PC-9 (cell line): ENCODE measurements around the gene GAL3ST1. TPM values are rescaled to one million over a fixed set of nuclear protein-coding genes. Genes with fewer than 3 reads are reported as not detected.
A peak's percentile ranks its signal among the peaks of the same experiment; 100 is the strongest.

Experiments used
- BruUV-seq: library from RNA; stranded (reverse); fragments of 400-500 nt; replicated peaks from 2 replicates; lab custom pipeline; 2021; lab: Mats Ljungman, UMichigan
- CTCF ChIA-PET: fragments of 300-600 bp; sonication (Branson Sonifier 250); formaldehyde crosslinking; loops from one replicate; lab custom pipeline; 2022; ENCODE audit warnings: antibody characterized with exemption; lab: Charles Lee
- POLR2A ChIA-PET: fragments of 300-600 bp; sonication (Branson Sonifier 250); formaldehyde crosslinking; loops from one replicate; lab custom pipeline; 2022; ENCODE audit warnings: antibody characterized with exemption; ENCODE audit not compliant: unreplicated experiment; lab: Charles Lee
- DNase-seq, 2 experiments: peaks; one replicate each; pipeline versions ENCODE4 v3.0.0 to v3.0.0-alpha.2; 2015 to 2022; ENCODE audit warnings: mixed read lengths in 1 of 2
- H2AFZ ChIP-seq: fragments of 200-600 bp; sonication (generic); 2 replicates; pipeline ENCODE4 v1.8.1; 2017; ENCODE audit warnings: antibody characterized with exemption
- H3F3A ChIP-seq: fragments of 200-600 bp; sonication (generic); 2 replicates; pipeline ENCODE4 v1.8.1; 2017; ENCODE audit warnings: antibody characterized with exemption, mild to moderate bottlenecking, low read depth; ENCODE audit not compliant: insufficient read depth
- H3K27ac ChIP-seq: fragments of 200-600 bp; sonication (generic); 2 replicates; pipeline ENCODE4 v1.6.1; 2016; ENCODE audit warnings: mixed run types
- H3K27me3 ChIP-seq: fragments of 200-600 bp; sonication (generic); 2 replicates; pipeline ENCODE4 v1.6.1; 2016; ENCODE audit warnings: low read depth, mixed run types; ENCODE audit not compliant: insufficient read depth
- H3K36me3 ChIP-seq: fragments of 200-600 bp; sonication (generic); 2 replicates; pipeline ENCODE4 v1.6.1; 2016; ENCODE audit warnings: low read depth, mixed run types
- H3K4me1 ChIP-seq: fragments of 200-600 bp; sonication (generic); replicated peaks from 2 replicates; pipeline ENCODE4 v1.6.1; 2016; ENCODE audit warnings: mixed run types; ENCODE audit not compliant: insufficient read depth
- H3K4me2 ChIP-seq: fragments of 200-600 bp; sonication (generic); 2 replicates; pipeline ENCODE4 v1.6.1; 2017; ENCODE audit warnings: mixed run types
- H3K4me3 ChIP-seq: fragments of 200-600 bp; sonication (generic); 2 replicates; pipeline ENCODE4 v1.6.1; 2016; ENCODE audit warnings: mixed run types
- H3K79me2 ChIP-seq: fragments of 200-600 bp; sonication (generic); 2 replicates; pipeline ENCODE4 v1.6.1; 2017; ENCODE audit warnings: low read depth, mixed run types
- H3K9me2 ChIP-seq: fragments of 200-600 bp; sonication (generic); 2 replicates; pipeline ENCODE4 v1.8.1; 2017; ENCODE audit warnings: mild to moderate bottlenecking; ENCODE audit not compliant: insufficient read depth
- H3K9me3 ChIP-seq: fragments of 200-600 bp; sonication (generic); 2 replicates; pipeline ENCODE4 v1.8.1; 2016; ENCODE audit warnings: low read depth; ENCODE audit not compliant: insufficient read depth
- H4K20me1 ChIP-seq: fragments of 200-600 bp; sonication (generic); 2 replicates; pipeline ENCODE4 v1.8.1; 2017; ENCODE audit not compliant: insufficient read depth
- CTCF ChIP-seq: fragments of 200-600 bp; sonication (generic); conservative IDR thresholded peaks from 2 replicates; pipeline ENCODE4 v1.6.1; 2017; ENCODE audit warnings: mixed run types, antibody characterized with exemption, mild to moderate bottlenecking, moderate library complexity
- EZH2 ChIP-seq: fragments of 200-600 bp; sonication (generic); IDR thresholded peaks from 2 replicates; pipeline ENCODE4 v1.8.0; 2017; ENCODE audit warnings: antibody characterized with exemption, low read depth
- intact Hi-C: fragments of 100-400 bp; cut with micrococcal nuclease; formaldehyde crosslinking; loops from one replicate; pipeline ENCODE4 v1.10.0; 2022; ENCODE audit not compliant: unreplicated experiment
- total RNA-seq: library from RNA; stranded (reverse); gene quantifications from 2 replicates; pipeline ENCODE4 v1.2.3, GENCODE V29; 2021

The GAL3ST1 gene
- total RNA-seq, 1 experiment from 2014 or later = 0.52 TPM

DNA sequence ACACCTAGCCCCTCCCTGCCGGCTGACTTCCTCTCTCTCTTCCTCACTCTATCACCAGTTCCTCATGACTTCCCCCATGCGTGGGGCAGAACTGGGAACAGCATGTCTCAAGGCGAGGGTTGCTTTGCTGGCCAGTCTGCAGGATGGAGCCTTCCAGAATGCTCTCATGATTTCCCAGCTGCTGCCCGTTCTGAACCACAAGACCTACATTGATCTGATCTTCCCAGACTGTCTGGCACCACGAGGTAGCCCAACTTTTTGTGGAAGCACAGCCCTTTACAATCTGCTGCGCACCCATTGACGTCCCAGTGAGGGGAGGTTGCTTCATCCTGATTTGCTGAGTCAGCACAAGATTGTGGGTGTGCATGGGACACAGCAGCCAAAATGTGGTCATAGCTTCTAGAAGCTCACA, 41.1 kb upstream of the GAL3ST1 start:
- peaks cover 12% of the 10 kb centered on the region for H3K4me1 ChIP-seq
- no peaks in the 10 kb centered on the region for H3K79me2 ChIP-seq
- ChIA-PET CTCF (no interaction called here), POLR2A (interaction anchor here (0.6 kb wide), 1 partner anchor 465 kb away, joined by 8 read pairs; no protein-coding TSS in a partner anchor)
- H4K20me1 ChIP-seq = no peaks in the 10 kb centered on the region
- TF ChIP-seq CTCF (no peak), EZH2 (no peak)
- no peaks in the 10 kb centered on the region for H3F3A ChIP-seq
- H3K4me3 ChIP-seq = no peak overlapping the region
- H3K36me3 ChIP-seq = no peaks in the 10 kb centered on the region
- intact Hi-C loops = no loop called here
- no peak for DNase-seq
- no peaks in the 10 kb centered on the region for H3K9me3 ChIP-seq
- no peak overlapping the region for H2AFZ ChIP-seq
- no TSS peak for BruUV-seq
- H3K4me2 ChIP-seq = no peak overlapping the region
- H3K9me2 ChIP-seq = no peaks in the 10 kb centered on the region
- no peaks in the 10 kb centered on the region for H3K27me3 ChIP-seq
- no peak overlapping the region for H3K27ac ChIP-seq

DNA sequence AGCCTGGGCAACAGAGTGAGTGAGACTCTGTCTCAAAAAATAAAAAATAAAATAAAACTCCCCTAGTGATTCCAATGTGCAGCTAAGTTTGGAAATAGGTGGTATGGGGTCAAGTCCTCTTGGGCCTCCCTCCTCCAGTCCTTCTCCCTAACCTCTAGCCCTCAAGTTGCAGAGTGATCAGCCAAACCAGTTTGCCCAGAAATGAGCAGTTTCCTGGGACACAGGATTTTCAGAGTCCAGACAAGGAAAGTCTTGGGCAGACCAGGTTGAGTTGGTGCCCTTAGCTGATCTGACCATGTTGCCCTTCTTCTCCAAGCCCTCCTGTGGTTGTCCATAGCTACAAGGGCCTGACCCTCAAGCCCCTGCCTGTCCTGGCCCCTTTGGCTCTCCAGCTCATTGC, 40.4 kb upstream of the GAL3ST1 start:
- peak in 1 of 2 experiments; percentile 52 for DNase-seq
- Histone ChIP-seq H3F3A (peaks cover 5% of the 10 kb centered on the region), H3K4me1 (peaks cover 15% of the 10 kb centered on the region), H3K27ac (no peak overlapping the region), H3K9me2 (no peaks in the 10 kb centered on the region), H3K36me3 (no peaks in the 10 kb centered on the region), H2AFZ (no peak overlapping the region), H4K20me1 (no peaks in the 10 kb centered on the region), H3K4me2 (peak overlapping the region; percentile 38), H3K9me3 (no peaks in the 10 kb centered on the region), H3K4me3 (no peak overlapping the region), H3K27me3 (no peaks in the 10 kb centered on the region), H3K79me2 (no peaks in the 10 kb centered on the region)
- ChIA-PET POLR2A (interaction anchor here (0.6 kb wide), 2 partner anchors 466 to 532 kb away, joined by 4 to 8 read pairs; no protein-coding TSS in a partner anchor), CTCF (interaction anchor here (0.6 kb wide), 1 partner anchor 246 kb away, joined by 4 read pairs; no protein-coding TSS in a partner anchor)
- TF ChIP-seq CTCF = no peak
- TF ChIP-seq EZH2 = no peak
- intact Hi-C loops = no loop called here
- BruUV-seq = no TSS peak

DNA sequence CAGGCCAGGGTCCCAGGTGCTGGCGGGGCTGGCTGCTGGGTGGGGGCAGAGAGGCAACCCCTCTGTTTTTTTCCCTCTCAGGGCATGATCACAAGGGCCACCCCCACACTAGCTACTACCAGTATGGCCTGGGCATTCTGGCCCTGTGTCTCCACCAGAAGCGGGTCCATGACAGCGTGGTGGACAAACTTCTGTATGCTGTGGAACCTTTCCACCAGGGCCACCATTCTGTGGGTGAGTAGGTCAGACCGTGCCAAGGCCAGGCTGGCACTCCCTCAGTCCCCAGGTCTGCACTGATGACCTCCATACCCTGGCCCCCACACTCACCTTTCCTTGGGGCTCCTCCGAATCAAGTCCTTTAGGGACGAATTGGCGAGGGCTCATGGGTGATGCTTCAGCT, 39.8 kb upstream of the GAL3ST1 start:
- Histone ChIP-seq H3K9me2 (no peaks in the 10 kb centered on the region), H2AFZ (no peak overlapping the region), H3K4me1 (peaks cover 21% of the 10 kb centered on the region), H3K27me3 (no peaks in the 10 kb centered on the region), H3K4me2 (no peak overlapping the region), H3K27ac (no peak overlapping the region), H3K4me3 (no peak overlapping the region), H3F3A (peaks cover 10% of the 10 kb centered on the region), H3K79me2 (no peaks in the 10 kb centered on the region), H3K9me3 (no peaks in the 10 kb centered on the region), H3K36me3 (no peaks in the 10 kb centered on the region), H4K20me1 (no peaks in the 10 kb centered on the region)
- no peak for DNase-seq
- TF ChIP-seq CTCF (no peak), EZH2 (no peak)
- CTCF ChIA-PET = no interaction called here
- BruUV-seq = no TSS peak
- intact Hi-C loops = no loop called here
- POLR2A ChIA-PET = no interaction called here
